ENCODE measurements around the gene IRF4.

- TF ChIP-seq CTCF (IDR thresholded peaks at IDR 0.05; ENCODE audit: low read depth, low read length) (no peak), EZH2phosphoT487 (IDR thresholded peaks at IDR 0.05; ENCODE audit: low read depth) (no peak)
These were observed 4.8 kb upstream of the IRF4 start for GRCh38 chr6:386688-387266.

Measured in OCI-LY3 (cell line).